OCI-LY3 (cell line): ENCODE data around the gene CD46.

Experiments used
- H2AFZ ChIP-seq: fragments of 200-600, 300-600 bp; shearing (Covaris generic); 2 replicates; pipeline ENCODE4 v1.6.0; 2014; ENCODE audit warnings: antibody characterized with exemption, low read depth, low read length
- H3K27ac ChIP-seq: fragments of 200-600, 300-600 bp; sonication (generic); 2 replicates; pipeline ENCODE4 v1.5.1; 2014; ENCODE audit warnings: mild to moderate bottlenecking, low read length, moderate library complexity, mixed read lengths
- H3K27me3 ChIP-seq: fragments of 200-600, 300-600 bp; sonication (generic); 2 replicates; pipeline ENCODE4 v1.6.1; 2014; ENCODE audit warnings: low read depth, low read length, mixed read lengths
- H3K36me3 ChIP-seq: fragments of 200-600, 300-600 bp; sonication (generic); replicated peaks from 2 replicates; pipeline ENCODE3; 2014; ENCODE audit warnings: low read depth, low read length, mixed read lengths
- H3K4me1 ChIP-seq: fragments of 300-600, 200-600 bp; sonication (generic); 2 replicates; pipeline ENCODE4 v1.6.1; 2014; ENCODE audit warnings: low read length, mixed read lengths
- H3K4me2 ChIP-seq: fragments of 200-600, 300-600 bp; sonication (generic); 2 replicates; pipeline ENCODE4 v1.6.1; 2014; ENCODE audit warnings: low read length, mixed read lengths
- H3K4me3 ChIP-seq: fragments of 300-600, 200-600 bp; sonication (generic); 2 replicates; pipeline ENCODE4 v1.5.1; 2014; ENCODE audit warnings: antibody characterized with exemption, mild to moderate bottlenecking, low read length, moderate library complexity
- H3K79me2 ChIP-seq: fragments of 300-600, 200-600 bp; shearing (Covaris generic); 2 replicates; pipeline ENCODE4 v1.6.1; 2014; ENCODE audit warnings: mild to moderate bottlenecking, low read length, mixed read lengths
- H3K9ac ChIP-seq: fragments of 300-600, 200-600 bp; shearing (Covaris generic); 2 replicates; pipeline ENCODE4 v1.6.0; 2014; ENCODE audit warnings: mild to moderate bottlenecking, low read length, moderate library complexity
- H3K9me3 ChIP-seq: fragments of 200-600, 300-600 bp; shearing (Covaris generic); 2 replicates; pipeline ENCODE4 v1.6.1; 2014; ENCODE audit warnings: low read length, mixed read lengths; ENCODE audit not compliant: insufficient read depth
- H4K20me1 ChIP-seq: fragments of 200-600, 300-600 bp; sonication (generic); 2 replicates; pipeline ENCODE4 v1.6.1; 2016; ENCODE audit warnings: low read length, mixed read lengths; ENCODE audit not compliant: insufficient read depth
- CTCF ChIP-seq: fragments of 200-600, 300-600 bp; sonication (generic); IDR thresholded peaks from 2 replicates; pipeline ENCODE4 v1.5.1; 2014; ENCODE audit warnings: antibody characterized with exemption, low read length, low read depth
- EZH2phosphoT487 ChIP-seq: fragments of 200-600 bp; shearing (Covaris generic); IDR thresholded peaks from 2 replicates; pipeline ENCODE4 v1.6.1; 2018; ENCODE audit warnings: antibody characterized with exemption, mixed run types, low read depth

The CD46 gene

GRCh38 chr1:207791290-207791689, 39.4 kb downstream of the CD46 start:
- H3K36me3 ChIP-seq = peaks cover 11% of the 10 kb centered on the region
- no peaks in the 10 kb centered on the region for H3K79me2 ChIP-seq
- no peak overlapping the region for H2AFZ ChIP-seq
- H3K4me2 ChIP-seq = no peak overlapping the region
- peaks cover 2% of the 10 kb centered on the region; the same call in 1 of the 2 replicates for H3K4me1 ChIP-seq
- no peaks in the 10 kb centered on the region for H3K27me3 ChIP-seq
- no peak for TF ChIP-seq CTCF
- TF ChIP-seq EZH2phosphoT487 = no peak
- H3K27ac ChIP-seq = no peak overlapping the region
- H4K20me1 ChIP-seq = no peaks in the 10 kb centered on the region
- H3K4me3 ChIP-seq = no peak overlapping the region
- H3K9ac ChIP-seq = no peak overlapping the region
- H3K9me3 ChIP-seq = no peaks in the 10 kb centered on the region

GRCh38 chr1:207793327-207793726, 41.5 kb downstream of the CD46 start:
- no peak overlapping the region for H2AFZ ChIP-seq
- H3K9me3 ChIP-seq = no peaks in the 10 kb centered on the region
- no peak overlapping the region for H3K9ac ChIP-seq
- H3K4me3 ChIP-seq = no peak overlapping the region
- H3K4me2 ChIP-seq = no peak overlapping the region
- H3K27ac ChIP-seq = no peak overlapping the region
- H3K36me3 ChIP-seq = peaks cover 11% of the 10 kb centered on the region
- no peaks in the 10 kb centered on the region for H4K20me1 ChIP-seq
- peaks cover 2% of the 10 kb centered on the region; the same call in 1 of the 2 replicates for H3K4me1 ChIP-seq
- no peaks in the 10 kb centered on the region for H3K79me2 ChIP-seq
- TF ChIP-seq EZH2phosphoT487 (no peak), CTCF (no peak)
- H3K27me3 ChIP-seq = no peaks in the 10 kb centered on the region

- H3K27ac ChIP-seq = no peak overlapping the region
- H3K9me3 ChIP-seq = no peaks in the 10 kb centered on the region
- H3K27me3 ChIP-seq = no peaks in the 10 kb centered on the region
- H3K4me2 ChIP-seq = no peak overlapping the region
- peaks cover 11% of the 10 kb centered on the region for H3K36me3 ChIP-seq
- no peak overlapping the region for H3K9ac ChIP-seq
- H2AFZ ChIP-seq = no peak overlapping the region
- H4K20me1 ChIP-seq = 0 out of 2 replicates have a peak, but pooled peaks cover 4% of the 10 kb centered on the region
- no peak for TF ChIP-seq EZH2phosphoT487
- TF ChIP-seq CTCF = no peak
- peaks cover 2% of the 10 kb centered on the region; the same call in 1 of the 2 replicates for H3K4me1 ChIP-seq
- no peaks in the 10 kb centered on the region for H3K79me2 ChIP-seq
- no peak overlapping the region for H3K4me3 ChIP-seq
Measured at GRCh38 chr1:207794861-207795260, 43.0 kb downstream of the CD46 start.

- H3K79me2 ChIP-seq = no peaks in the 10 kb centered on the region
- H3K27me3 ChIP-seq = no peaks in the 10 kb centered on the region
- H3K4me3 ChIP-seq = no peak overlapping the region
- H2AFZ ChIP-seq = no peak overlapping the region
- H3K27ac ChIP-seq = no peak overlapping the region
- H3K9me3 ChIP-seq = no peaks in the 10 kb centered on the region
- peaks cover 24% of the 10 kb centered on the region for H3K36me3 ChIP-seq
- TF ChIP-seq CTCF = peak; percentile 88
- TF ChIP-seq EZH2phosphoT487 = no peak
- peaks cover 28% of the 10 kb centered on the region for H4K20me1 ChIP-seq
- H3K4me1 ChIP-seq = no peaks in the 10 kb centered on the region
- H3K4me2 ChIP-seq = no peak overlapping the region
- no peak overlapping the region for H3K9ac ChIP-seq
Measured at GRCh38 chr1:207797229-207797973, 45.5 kb downstream of the CD46 start.
